Measurements from ENCODE around the gene RNF213. TPM values are rescaled to one million over a fixed set of nuclear protein-coding genes. Genes with fewer than 3 reads are reported as not detected.

Gene RNF213
- total RNA-seq, 1 donor from 2014 or later: 80.5 TPM

DNA sequence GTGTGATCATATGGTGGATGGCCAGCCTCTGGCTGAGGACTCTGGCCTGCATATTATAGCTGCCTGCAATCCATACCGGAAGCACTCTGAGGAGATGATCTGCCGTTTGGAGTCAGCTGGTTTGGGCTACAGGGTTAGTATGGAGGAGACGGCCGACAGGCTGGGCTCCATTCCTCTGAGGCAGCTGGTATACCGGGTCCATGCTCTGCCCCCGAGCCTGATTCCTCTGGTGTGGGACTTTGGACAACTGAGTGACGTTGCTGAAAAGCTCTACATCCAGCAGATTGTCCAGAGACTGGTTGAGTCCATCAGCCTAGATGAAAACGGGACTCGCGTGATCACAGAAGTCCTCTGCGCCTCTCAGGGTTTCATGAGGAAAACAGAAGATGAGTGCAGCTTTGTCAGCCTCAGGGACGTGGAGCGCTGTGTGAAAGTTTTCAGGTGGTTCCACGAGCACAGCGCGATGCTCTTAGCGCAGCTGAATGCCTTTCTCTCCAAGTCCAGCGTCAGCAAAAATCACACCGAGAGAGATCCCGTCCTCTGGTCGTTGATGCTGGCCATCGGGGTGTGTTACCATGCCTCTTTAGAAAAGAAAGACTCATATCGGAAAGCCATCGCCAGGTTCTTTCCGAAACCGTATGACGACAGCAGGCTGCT lies 85.3 kb downstream of the RNF213 start:
- DNase-seq (ENCODE audit: low read depth): no peak
- no peak overlapping the region for H3K4me3 ChIP-seq (ENCODE audit: low read depth, low read length)
- TF ChIP-seq, protein P1, sequence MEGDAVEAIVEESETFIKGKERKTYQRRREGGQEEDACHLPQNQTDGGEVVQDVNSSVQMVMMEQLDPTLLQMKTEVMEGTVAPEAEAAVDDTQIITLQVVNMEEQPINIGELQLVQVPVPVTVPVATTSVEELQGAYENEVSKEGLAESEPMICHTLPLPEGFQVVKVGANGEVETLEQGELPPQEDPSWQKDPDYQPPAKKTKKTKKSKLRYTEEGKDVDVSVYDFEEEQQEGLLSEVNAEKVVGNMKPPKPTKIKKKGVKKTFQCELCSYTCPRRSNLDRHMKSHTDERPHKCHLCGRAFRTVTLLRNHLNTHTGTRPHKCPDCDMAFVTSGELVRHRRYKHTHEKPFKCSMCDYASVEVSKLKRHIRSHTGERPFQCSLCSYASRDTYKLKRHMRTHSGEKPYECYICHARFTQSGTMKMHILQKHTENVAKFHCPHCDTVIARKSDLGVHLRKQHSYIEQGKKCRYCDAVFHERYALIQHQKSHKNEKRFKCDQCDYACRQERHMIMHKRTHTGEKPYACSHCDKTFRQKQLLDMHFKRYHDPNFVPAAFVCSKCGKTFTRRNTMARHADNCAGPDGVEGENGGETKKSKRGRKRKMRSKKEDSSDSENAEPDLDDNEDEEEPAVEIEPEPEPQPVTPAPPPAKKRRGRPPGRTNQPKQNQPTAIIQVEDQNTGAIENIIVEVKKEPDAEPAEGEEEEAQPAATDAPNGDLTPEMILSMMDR (conservative IDR thresholded peaks at IDR 0.05; ENCODE audit: low read depth, low read length): no peak

GRCh38 chr17:80346498-80347275 lies 86.0 kb downstream of the RNF213 start:
- no peak overlapping the region for H3K4me3 ChIP-seq (ENCODE audit: low read depth, low read length)
- DNase-seq (ENCODE audit: low read depth): no peak
- TF ChIP-seq, protein P1 (conservative IDR thresholded peaks at IDR 0.05; ENCODE audit: low read depth, low read length): no peak

GRCh38 chr17:80347536-80347935 lies 86.9 kb downstream of the RNF213 start:
- no peak for DNase-seq (ENCODE audit: low read depth)
- no peak overlapping the region for H3K4me3 ChIP-seq (ENCODE audit: low read depth, low read length)
- TF ChIP-seq, protein P1 (conservative IDR thresholded peaks at IDR 0.05; ENCODE audit: low read depth, low read length): no peak

GRCh38 chr17:80347948-80348351 lies 87.3 kb downstream of the RNF213 start:
- H3K4me3 ChIP-seq (ENCODE audit: low read depth, low read length): no peak overlapping the region
- no peak for DNase-seq (ENCODE audit: low read depth)
- TF ChIP-seq, protein P1 (conservative IDR thresholded peaks at IDR 0.05; ENCODE audit: low read depth, low read length): no peak

DNA sequence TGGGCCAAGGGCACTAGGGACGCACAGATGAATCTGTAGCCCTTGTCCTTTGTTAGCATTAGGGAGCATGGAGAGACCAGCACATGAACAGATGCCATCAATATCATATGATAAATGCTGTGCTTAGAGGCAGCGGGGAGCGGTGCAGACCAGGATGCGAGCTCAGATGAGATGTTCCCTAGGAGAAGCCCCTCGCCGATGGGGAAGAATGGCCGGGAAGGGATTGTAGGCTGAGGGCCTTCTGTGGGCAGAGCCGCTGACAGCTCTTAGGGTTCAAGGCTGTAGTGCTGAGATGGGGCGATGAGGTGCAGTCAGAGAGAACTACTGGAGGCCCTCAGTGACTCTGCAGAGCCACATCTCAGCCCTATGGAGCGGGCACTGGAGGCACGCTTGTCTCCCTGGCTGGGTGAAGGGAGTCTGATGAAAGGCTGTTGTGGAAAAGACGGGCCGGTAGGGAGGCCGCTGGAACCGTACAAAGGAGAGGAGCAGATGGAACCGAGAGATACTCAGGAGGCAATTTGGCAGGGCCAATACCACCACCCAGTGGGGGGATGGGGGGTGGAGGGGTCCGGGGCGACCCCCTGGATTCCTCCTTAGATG lies 88.0 kb downstream of the RNF213 start:
- no peak overlapping the region for H3K4me3 ChIP-seq (ENCODE audit: low read depth, low read length)
- DNase-seq (ENCODE audit: low read depth): no peak
- TF ChIP-seq, protein P1 (conservative IDR thresholded peaks at IDR 0.05; ENCODE audit: low read depth, low read length): no peak

GRCh38 chr17:80349151-80349651 lies 88.5 kb downstream of the RNF213 start:
- no peak overlapping the region for H3K4me3 ChIP-seq (ENCODE audit: low read depth, low read length)
- DNase-seq (ENCODE audit: low read depth): no peak
- TF ChIP-seq, protein P1 (conservative IDR thresholded peaks at IDR 0.05; ENCODE audit: low read depth, low read length): no peak
